ENCODE results near the gene PRPF31. TPM values are rescaled to one million over a fixed set of nuclear protein-coding genes. Genes with fewer than 3 reads are reported as not detected.
A peak's percentile ranks its signal among the peaks of the same experiment; 100 is the strongest.
"Not testable (repeated sequence)": the region's sequence is repeated elsewhere in the genome, so short reads cannot be mapped to it uniquely, and the experiment has no call there.

The PRPF31 gene
- total and polyA plus RNA-seq, 4 donors, result 33.8 to 71.2 (median 45.9) TPM

DNA sequence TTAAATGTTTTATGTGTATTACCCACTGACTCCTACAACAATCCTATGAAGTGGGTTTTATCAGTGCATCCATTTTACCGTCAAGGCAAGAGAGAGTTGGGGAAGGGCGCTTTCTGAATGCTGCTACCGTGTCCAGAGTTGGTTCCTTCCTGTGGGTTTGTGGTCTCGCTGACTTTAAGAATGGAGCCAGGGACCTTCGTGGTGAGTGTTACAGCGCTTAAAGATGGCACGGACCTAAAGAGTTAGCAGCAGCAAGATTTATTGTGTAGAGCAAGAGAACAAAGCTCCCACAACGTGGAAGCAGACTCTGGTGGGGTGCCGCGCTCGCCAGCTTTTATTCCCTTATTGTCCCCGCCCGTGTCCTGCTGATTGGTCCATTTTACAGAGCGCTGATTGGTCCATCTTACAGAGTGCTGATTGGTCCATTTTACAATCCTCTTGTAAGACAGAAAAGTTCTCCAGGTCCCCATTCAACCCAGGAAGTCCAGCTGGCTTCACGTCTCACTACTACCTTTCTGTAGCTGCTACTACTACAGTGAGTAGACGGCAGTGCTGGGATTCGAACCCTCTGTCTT lies 21.0 kb upstream of the PRPF31 start:
- H3K9me3 ChIP-seq (ENCODE audit: control insufficient read depth, low read length), result no peaks in the 10 kb centered on the region
- H3K4me1 ChIP-seq (ENCODE audit: control insufficient read depth in 1 of 2, insufficient read depth in 2 of 2, low read length in 2 of 2), result no peaks in the 10 kb centered on the region
- no peaks in the 10 kb centered on the region for H3K36me3 ChIP-seq (ENCODE audit: control insufficient read depth in 1 of 2, insufficient read depth in 2 of 2, low read length in 1 of 2)
- intact Hi-C loops (cut with DNase I), result no loop called here
- H3K27ac ChIP-seq (ENCODE audit: low read depth in 1 of 2, low read length in 2 of 2), result no peak overlapping the region
- 84 to 86% methylated on average over 17 of the region's 17 CpGs for WGBS, 2 donors
- H3K4me3 ChIP-seq (ENCODE audit: low read length in 2 of 2), result no peak overlapping the region
- no peaks in the 10 kb centered on the region for H3K27me3 ChIP-seq (ENCODE audit: control insufficient read depth in 1 of 2, insufficient read depth in 2 of 2, low read length in 1 of 2)
- DNase-seq, result peak in 1 of 2 donors; percentile 36
- ATAC-seq (ENCODE audit: low FRiP score), result no peak

- DNase-seq, result peak; percentile 44 to 68
- WGBS, 2 donors, result 69 to 70% methylated on average over 22 of the region's 22 CpGs
- intact Hi-C loops (cut with DNase I), result no loop called here
- H3K9me3 ChIP-seq (ENCODE audit: control insufficient read depth, low read length), result no peaks in the 10 kb centered on the region
- H3K4me3 ChIP-seq (ENCODE audit: low read length in 2 of 2), result no peak overlapping the region
- ATAC-seq (ENCODE audit: low FRiP score), result no peak
- no peaks in the 10 kb centered on the region for H3K4me1 ChIP-seq (ENCODE audit: control insufficient read depth in 1 of 2, insufficient read depth in 2 of 2, low read length in 2 of 2)
- H3K36me3 ChIP-seq (ENCODE audit: control insufficient read depth in 1 of 2, insufficient read depth in 2 of 2, low read length in 1 of 2), result no peaks in the 10 kb centered on the region
- H3K27ac ChIP-seq (ENCODE audit: low read depth in 1 of 2, low read length in 2 of 2), result no peak overlapping the region
- no peaks in the 10 kb centered on the region for H3K27me3 ChIP-seq (ENCODE audit: control insufficient read depth in 1 of 2, insufficient read depth in 2 of 2, low read length in 1 of 2)
Observed at GRCh38 chr19:54095136-54095858, 20.3 kb upstream of the PRPF31 start.

- DNase-seq (peak; percentile 69 to 88), ATAC-seq (ENCODE audit: low FRiP score) (peak; percentile 84)
- WGBS, 2 donors, result 1% methylated on average over 28 to 46 of the region's 46 CpGs
- H3K9me3 ChIP-seq (ENCODE audit: control insufficient read depth, low read length); H3K27ac ChIP-seq (ENCODE audit: low read depth in 1 of 2, low read length in 2 of 2); H3K4me1 ChIP-seq (ENCODE audit: control insufficient read depth in 1 of 2, insufficient read depth in 2 of 2, low read length in 2 of 2); H3K4me3 ChIP-seq (ENCODE audit: low read length in 2 of 2); H3K27me3 ChIP-seq (ENCODE audit: control insufficient read depth in 1 of 2, insufficient read depth in 2 of 2, low read length in 1 of 2); intact Hi-C loops (cut with DNase I); H3K36me3 ChIP-seq (ENCODE audit: control insufficient read depth in 1 of 2, insufficient read depth in 2 of 2, low read length in 1 of 2): not testable (repeated sequence)
Observed at GRCh38 chr19:54095859-54096616, 19.5 kb upstream of the PRPF31 start.

- Histone ChIP-seq H3K4me3 (ENCODE audit: low read length in 2 of 2) (no peak overlapping the region), H3K27me3 (ENCODE audit: control insufficient read depth in 1 of 2, insufficient read depth in 2 of 2, low read length in 1 of 2) (no peaks in the 10 kb centered on the region), H3K27ac (ENCODE audit: low read depth in 1 of 2, low read length in 2 of 2) (no peak overlapping the region), H3K9me3 (ENCODE audit: control insufficient read depth, low read length) (no peaks in the 10 kb centered on the region), H3K36me3 (ENCODE audit: control insufficient read depth in 1 of 2, insufficient read depth in 2 of 2, low read length in 1 of 2) (no peaks in the 10 kb centered on the region), H3K4me1 (ENCODE audit: control insufficient read depth in 1 of 2, insufficient read depth in 2 of 2, low read length in 2 of 2) (no peaks in the 10 kb centered on the region)
- DNase-seq (peak; percentile 61 to 76), ATAC-seq (ENCODE audit: low FRiP score) (peak; percentile 63)
- 11 to 16% methylated on average over 14 of the region's 14 CpGs for WGBS, 2 donors
- intact Hi-C loops (cut with DNase I), result no loop called here
Observed at GRCh38 chr19:54096617-54097106, 18.9 kb upstream of the PRPF31 start.

GRCh38 chr19:54099190-54099902 lies 16.2 kb upstream of the PRPF31 start:
- Histone ChIP-seq H3K27me3 (ENCODE audit: control insufficient read depth in 1 of 2, insufficient read depth in 2 of 2, low read length in 1 of 2) (no peaks in the 10 kb centered on the region), H3K27ac (ENCODE audit: low read depth in 1 of 2, low read length in 2 of 2) (no peak overlapping the region), H3K9me3 (ENCODE audit: control insufficient read depth, low read length) (no peaks in the 10 kb centered on the region), H3K4me1 (ENCODE audit: control insufficient read depth in 1 of 2, insufficient read depth in 2 of 2, low read length in 2 of 2) (peaks cover 0 to 2% of the 10 kb centered on the region in 2 donors), H3K36me3 (ENCODE audit: control insufficient read depth in 1 of 2, insufficient read depth in 2 of 2, low read length in 1 of 2) (no peaks in the 10 kb centered on the region), H3K4me3 (ENCODE audit: low read length in 2 of 2) (no peak overlapping the region)
- DNase-seq (peak; percentile 10 to 17), ATAC-seq (ENCODE audit: low FRiP score) (no peak)
- intact Hi-C loops (cut with DNase I), result no loop called here
- 87% methylated on average over 11 to 12 of the region's 12 CpGs for WGBS, 2 donors

DNA sequence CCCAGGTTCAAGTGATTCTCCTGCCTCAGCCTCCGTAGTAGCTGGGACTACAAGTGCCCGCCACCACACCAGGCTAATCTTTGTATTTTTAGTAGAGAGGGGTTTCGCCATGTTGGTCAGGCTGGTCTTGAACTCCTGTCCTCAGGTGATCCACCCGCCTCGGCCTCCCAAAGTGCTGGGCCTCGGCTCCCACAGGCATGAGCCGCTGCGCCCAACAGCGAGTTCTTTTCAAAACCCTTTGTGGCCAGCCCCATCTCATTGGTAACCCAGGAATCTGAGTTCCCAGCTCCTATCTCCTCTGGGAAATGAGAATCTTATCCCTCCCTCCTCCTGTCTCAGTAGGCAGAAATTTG lies 15.7 kb upstream of the PRPF31 start:
- not testable (repeated sequence) for H3K27me3 ChIP-seq (ENCODE audit: control insufficient read depth in 1 of 2, insufficient read depth in 2 of 2, low read length in 1 of 2); ATAC-seq (ENCODE audit: low FRiP score); H3K9me3 ChIP-seq (ENCODE audit: control insufficient read depth, low read length); H3K36me3 ChIP-seq (ENCODE audit: control insufficient read depth in 1 of 2, insufficient read depth in 2 of 2, low read length in 1 of 2); H3K4me1 ChIP-seq (ENCODE audit: control insufficient read depth in 1 of 2, insufficient read depth in 2 of 2, low read length in 2 of 2); H3K4me3 ChIP-seq (ENCODE audit: low read length in 2 of 2); H3K27ac ChIP-seq (ENCODE audit: low read depth in 1 of 2, low read length in 2 of 2)
- WGBS, 2 donors, result 74 to 81% methylated on average over 9 of the region's 9 CpGs
- intact Hi-C loops (cut with DNase I), result loop anchor here in 1 of 2 donors (10.0 kb wide), 1 partner anchor 255 kb away; no protein-coding TSS in a partner anchor
- peak; percentile 17 to 24 for DNase-seq

DNA sequence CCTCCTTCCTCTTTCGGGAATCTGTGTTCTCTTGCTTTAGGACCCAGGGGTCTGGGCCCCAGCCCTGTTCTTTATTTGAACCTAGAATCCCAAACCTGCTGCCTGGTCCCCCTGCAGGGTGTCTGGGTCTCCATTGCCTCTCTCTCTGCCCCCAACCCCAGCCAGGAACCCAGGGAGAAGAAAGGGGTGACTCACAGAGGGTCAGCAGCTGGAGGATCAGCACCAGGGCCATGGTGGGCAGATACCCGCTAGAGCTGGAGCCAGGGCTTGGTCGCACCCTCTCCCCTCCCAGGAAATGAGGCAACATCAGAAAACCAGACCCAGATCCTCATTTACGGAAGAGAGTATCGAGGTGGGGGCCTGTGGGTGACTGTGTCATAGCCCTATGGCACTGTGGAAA lies 15.0 kb upstream of the PRPF31 start, which contains the start of gene OSCAR:
Gene OSCAR, minus strand, starts transcription at position 243 of the 400 bp plus-strand sequence. Its CDS starts 11 bp downstream, at position 232.
- 54% methylated on average over 5 of the region's 5 CpGs for WGBS, 2 donors
- no peak for ATAC-seq (ENCODE audit: low FRiP score)
- peaks cover 0 to 2% of the 10 kb centered on the region in 2 donors for H3K4me1 ChIP-seq (ENCODE audit: control insufficient read depth in 1 of 2, insufficient read depth in 2 of 2, low read length in 2 of 2)
- H3K4me3 ChIP-seq (ENCODE audit: low read length in 2 of 2), result no peak within 1 kb of the TSS
- no peaks in the 10 kb centered on the region for H3K36me3 ChIP-seq (ENCODE audit: control insufficient read depth in 1 of 2, insufficient read depth in 2 of 2, low read length in 1 of 2)
- DNase-seq, result peak; percentile 57 to 74
- no peaks in the 10 kb centered on the region for H3K9me3 ChIP-seq (ENCODE audit: control insufficient read depth, low read length)
- intact Hi-C loops (cut with DNase I), result loop anchor here in 1 of 2 donors (10.0 kb wide), 1 partner anchor 256 kb away; no protein-coding TSS in a partner anchor
- H3K27ac ChIP-seq (ENCODE audit: low read depth in 1 of 2, low read length in 2 of 2), result no peak within 1 kb of the TSS
- H3K27me3 ChIP-seq (ENCODE audit: control insufficient read depth in 1 of 2, insufficient read depth in 2 of 2, low read length in 1 of 2), result no peaks in the 10 kb centered on the region

All from aorta (tissue), 5 donors.